ENCODE results near the gene AKAP11.

AKAP11 gene

DNA sequence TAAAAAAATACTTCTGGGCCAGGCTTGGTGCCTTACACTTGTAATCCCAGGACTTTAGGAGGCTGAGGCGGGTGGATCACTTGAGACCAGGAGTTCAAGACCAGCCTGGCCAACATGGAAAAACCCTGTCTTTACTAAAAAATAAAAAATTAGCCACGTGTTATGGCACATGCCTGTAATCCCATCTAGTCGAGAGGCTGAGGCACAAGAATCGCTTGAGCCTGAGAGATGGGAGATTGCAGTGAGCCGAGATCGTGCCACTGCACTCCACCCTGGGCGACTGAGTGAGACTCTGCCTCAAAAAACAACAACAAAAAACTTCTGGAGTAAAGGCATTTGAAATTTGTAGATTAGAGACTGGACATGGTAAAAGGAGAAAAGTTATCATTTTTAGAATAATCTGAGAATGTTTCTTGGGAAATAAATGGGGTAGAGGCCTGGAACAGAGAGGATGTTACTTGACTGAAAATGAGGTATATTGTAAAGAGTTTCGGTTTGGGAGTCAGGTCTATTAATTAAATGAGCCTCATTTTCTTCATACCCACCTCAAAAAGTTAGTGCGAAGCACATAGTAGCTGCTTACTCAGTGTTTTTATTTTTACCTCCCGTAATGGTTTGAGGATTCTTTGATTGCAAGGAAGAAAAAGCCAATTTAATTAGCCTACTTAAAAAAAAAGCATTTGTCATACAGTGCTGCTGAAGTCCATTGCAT is 2.6 kb downstream of the AKAP11 start:
- no peak for DNase-seq (ENCODE audit: low read depth, low spot score)

DNA sequence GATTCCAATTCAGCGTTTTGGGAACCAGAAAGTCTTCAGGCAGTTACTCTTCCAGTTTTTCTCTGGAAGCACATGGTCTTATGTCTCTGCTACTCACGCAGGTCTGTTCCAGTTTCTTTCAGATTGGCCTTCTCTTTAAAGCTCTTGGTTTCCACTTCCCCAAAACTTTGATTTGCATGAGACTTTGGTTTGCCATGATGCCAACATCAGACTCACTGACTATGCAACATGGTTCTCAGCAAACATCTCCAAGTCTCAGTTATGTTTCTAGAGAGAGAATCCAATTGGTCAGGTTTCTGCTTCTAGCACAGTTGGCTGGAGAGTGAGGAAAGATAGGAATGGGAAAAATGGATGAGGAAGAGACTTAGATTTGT is 3.1 kb downstream of the AKAP11 start:
- DNase-seq (ENCODE audit: low read depth, low spot score) = no peak

DNA sequence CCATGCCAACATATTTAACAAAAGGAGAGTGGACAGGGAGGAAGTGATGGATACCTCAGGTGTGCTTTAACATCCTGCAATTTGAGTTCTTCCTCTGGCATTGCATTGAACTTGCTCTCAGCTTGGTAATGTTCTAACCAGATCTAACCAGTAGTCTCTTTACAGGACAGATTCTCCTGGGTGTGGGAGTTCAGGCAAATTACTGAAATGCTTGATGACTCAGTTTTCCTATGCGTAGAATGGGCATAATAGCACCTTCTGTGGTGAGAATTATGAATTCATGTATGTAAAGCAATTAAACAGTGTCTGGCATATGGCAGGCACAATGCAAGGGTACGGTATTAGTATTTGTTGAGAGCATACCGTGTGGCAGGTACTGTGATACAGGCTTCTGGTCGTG is 3.6 kb downstream of the AKAP11 start:
- DNase-seq (ENCODE audit: low read depth, low spot score) = no peak

DNA sequence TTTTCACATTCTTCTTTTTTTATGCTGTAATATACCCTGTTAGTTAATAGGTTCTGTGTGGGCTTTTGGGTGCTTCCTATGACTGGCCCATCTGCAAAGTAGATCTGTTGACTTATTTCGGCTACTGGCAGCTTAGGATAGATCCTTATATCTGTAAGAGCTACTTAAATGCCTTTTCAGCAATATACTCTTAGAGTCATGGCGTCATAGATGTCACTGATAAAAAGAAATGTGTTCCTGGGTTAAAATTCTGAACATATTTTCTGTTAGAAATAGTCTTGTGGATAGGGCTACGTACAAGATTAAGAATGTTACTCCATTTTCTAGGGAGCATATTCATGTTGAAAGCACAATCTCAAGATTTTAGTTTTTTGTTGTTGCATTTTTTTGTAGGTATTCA is 4.7 kb downstream of the AKAP11 start:
- DNase-seq (ENCODE audit: low read depth, low spot score) = no peak

DNA sequence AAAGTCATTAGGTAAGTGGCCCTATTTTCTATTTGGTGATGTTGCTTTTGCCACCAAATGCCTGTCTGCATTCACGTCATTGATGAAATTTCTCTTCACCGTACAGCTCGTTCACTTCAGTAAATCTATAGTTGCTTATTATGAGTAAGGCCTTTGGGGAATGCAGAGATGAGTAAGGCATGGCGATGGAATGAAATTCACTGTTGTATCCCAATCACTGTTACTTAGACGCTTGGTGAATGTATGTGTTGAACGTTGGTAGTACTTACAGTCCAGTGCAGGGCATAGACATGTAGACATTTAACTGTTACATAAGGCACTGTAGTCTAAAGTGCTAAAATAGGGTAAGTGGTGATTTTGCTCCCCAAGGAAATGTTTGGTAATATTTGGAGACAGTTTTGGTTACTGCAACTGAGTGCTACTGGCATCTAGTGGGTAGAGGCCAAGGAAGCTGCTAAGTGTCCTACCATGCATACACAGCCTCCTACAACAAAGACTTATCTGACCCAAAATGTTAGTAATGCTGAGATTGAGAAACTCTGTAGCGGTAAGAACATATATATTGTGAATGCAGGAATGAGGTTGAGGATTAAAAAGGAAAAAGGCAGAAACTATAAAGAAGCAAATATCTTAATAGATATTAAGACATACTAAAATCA is 5.8 kb downstream of the AKAP11 start:
- no peak for DNase-seq (ENCODE audit: low read depth, low spot score)

DNA sequence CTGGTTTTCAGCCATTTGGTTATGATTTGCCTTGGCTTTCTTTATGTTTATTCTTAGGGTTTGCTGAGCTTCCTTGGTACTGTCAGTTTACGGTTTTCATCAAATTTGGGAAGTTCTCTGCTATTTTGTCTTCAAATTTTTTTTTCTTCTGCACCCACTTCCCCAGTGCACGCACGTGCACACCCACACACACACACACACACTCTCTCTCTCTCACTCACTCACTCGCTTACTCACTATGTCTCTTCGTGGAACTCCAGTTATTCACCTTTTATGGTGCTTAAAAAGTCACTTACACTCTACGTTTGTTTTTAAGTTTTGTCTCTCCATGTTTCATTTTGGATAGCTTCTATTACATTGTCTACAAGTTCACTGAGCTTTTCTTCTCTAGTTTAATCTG is 7.1 kb downstream of the AKAP11 start:
- no peak for DNase-seq (ENCODE audit: low read depth, low spot score)

DNA sequence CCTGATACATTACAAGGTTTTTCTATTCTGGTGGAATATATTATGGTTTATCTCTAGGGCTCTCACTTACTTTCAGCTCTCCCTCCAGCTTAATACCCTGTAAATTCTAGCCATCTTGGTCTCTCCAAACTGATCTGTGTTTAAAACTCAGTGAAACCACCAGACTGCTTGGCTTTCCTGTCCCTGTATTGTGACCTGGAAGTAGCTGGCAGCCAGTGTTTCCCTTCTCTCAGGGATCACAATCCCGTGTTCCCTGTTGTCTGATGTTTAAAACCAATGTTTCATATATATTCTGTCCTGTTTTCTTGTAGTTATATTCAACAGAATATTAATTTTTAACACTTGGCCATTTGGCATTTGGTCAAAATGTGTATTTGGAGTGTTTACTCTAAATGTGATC is 8.0 kb downstream of the AKAP11 start:
- DNase-seq (ENCODE audit: low read depth, low spot score) = no peak

DNA sequence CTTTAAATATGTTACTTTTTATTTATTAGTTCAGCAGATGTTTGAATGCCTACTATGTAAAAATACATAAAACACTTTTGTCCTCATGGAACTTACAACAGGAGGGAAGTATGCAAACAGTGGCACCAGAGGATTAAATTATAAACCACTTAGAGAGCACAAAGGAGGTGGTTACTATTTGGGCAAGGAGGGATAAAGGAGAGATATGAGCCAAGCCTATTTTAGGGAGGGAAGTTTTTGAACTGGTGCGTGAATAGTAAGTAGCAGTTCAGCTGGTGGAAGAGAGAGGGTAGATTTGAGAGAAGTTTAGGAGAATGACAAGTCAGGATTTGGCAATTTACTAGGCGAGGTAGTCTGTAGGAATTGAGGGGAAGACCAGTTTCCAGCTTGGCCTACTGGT is 8.6 kb downstream of the AKAP11 start:
- DNase-seq (ENCODE audit: low read depth, low spot score) = no peak

DNA sequence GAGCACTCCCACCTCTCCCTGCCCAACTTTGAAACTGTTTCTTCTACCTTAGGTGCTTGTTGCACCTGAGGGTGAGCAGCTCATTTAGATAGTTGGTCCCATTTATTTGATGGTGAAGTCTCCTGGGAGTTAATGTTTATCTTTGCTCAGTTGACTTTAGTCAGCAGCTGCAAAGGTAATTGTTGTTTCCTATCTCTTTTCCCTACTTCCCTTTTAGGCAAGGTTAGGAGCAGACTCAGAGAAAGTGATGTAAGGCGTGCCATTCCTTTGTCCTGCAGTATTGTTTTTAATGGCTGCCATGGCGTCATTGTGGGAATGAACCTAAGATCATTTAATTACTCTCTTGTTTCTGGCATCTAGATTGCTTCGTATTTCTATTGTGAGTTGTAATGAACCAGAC is 11.6 kb downstream of the AKAP11 start:
- DNase-seq (ENCODE audit: low read depth, low spot score) = no peak

DNA sequence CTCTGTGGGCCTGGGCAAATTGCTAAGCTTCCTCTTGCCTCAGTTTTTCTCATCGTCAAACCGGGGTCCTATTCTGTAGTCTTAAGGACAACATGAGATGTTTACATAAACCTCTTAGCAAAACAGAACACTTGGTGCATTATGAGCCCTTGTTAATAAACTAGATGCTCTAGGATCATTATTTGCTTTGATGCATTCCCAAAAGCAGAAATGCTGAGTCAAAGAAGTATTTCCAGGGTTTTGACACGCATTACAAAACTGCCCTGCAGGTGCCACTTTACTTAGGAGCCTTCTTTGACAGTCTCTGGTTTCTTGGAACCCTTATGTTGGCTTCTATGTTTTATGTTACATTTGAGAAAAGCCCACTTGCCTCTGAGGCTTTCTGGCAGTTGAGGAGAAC is 12.1 kb downstream of the AKAP11 start:
- DNase-seq (ENCODE audit: low read depth, low spot score) = no peak

DNA sequence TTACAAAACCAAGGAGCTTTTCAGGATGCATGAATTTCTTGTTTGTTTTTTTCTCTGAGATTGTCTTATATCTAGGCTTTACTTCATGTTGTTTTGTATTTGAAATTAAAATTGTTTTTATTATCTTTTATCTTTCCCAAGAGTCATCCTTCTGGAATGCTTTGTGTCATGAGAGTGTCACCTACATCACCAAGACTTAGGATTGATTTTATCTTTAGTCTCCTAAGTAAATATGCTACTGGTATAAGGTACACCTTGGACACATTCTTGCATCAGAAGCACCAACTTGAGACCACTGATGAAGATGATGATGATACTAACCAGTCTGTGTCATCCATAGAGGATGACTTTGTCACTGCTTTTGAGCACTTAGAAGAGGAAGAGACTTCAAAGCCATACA is 26.4 kb downstream of the AKAP11 start:
- no peak for DNase-seq (ENCODE audit: low read depth, low spot score)

DNA sequence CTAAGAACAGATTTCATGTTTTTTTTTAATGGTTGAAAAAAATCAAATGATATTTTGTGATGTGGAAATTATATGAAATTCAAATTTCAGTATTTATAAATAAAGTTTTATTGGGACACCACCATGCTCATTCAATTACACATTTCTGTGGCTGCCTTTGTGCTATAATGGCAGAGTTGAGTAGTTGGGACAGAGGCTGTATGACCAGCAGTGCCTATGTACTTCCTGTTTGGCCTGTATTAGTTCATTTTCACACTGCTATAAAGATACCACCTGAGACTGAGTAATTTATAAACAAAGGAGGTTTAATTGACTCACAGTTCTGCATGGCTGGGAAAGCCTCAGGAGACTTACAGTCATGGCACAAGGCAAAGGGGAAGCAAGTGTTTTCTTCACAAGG is 33.6 kb downstream of the AKAP11 start:
- no peak for DNase-seq (ENCODE audit: low read depth, low spot score)

DNA sequence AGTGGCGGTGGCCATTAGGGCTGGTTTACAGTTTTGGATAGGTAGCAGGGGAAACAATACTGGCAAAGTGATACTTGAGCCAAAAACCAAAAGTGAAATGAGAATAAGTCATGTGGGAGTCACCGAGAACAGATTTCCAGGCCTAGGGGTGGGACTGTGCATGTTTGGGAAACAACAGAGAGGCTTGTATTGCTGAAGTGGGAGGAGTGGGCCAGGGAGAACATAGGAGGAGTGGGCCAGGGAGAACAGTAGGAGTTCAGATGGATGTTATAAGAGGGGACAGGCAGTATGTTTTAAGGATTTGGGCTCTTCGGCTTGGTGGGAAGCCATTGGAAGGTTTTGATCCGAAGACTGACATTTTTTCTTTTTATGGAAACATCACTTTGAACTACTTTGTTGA is 35.5 kb downstream of the AKAP11 start:
- DNase-seq (ENCODE audit: low read depth, low spot score) = no peak

DNA sequence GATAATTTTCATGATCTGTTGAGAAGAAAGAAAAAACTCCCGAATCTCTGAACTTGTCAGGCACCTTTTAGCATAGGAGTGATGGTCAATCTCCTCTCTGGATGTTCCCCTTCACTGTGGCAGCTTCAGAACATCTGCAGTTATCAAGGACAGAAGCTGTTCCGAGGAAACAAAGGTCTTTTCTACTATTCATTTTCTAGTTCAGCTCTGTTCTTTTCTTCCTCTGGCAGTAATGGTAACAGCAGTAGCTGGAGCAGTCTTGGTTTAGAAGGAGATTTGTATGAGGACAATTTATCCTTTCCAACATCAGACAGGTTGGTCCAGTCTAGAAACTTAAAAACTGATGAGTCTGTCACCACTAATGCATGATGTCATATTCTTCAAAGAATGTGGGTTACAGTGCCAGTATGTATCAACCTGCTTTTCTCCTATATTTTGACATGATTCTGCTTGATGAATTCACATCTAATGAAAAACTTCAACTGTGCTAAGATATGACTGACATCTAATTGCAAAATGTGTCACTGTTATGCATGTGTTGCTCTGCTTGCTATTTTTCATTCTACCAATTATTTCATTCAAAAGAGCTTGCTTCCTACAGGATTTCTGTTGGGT is 41.0 kb downstream of the AKAP11 start:
- DNase-seq (ENCODE audit: low read depth, low spot score) = no peak

DNA sequence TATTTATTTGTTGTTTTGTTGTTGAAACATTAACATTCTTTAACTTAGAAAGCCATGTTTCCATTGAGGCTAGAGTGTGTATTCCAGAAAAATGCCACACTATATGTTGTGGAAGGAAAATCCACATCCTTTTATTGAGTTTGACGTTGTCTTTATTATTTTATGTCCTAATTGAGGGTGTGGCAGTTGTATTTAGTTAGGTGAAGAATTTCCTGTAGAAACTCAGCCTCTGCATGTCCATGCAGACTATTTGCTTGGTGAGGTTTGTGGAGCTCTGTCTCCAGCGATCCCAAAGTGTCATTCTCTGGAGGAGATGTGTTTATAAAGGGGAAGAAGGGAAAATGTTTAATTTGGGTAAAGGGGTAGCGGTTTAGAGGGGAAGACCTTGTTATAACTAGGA is 46.6 kb downstream of the AKAP11 start:
- no peak for DNase-seq (ENCODE audit: low read depth, low spot score)

DNA sequence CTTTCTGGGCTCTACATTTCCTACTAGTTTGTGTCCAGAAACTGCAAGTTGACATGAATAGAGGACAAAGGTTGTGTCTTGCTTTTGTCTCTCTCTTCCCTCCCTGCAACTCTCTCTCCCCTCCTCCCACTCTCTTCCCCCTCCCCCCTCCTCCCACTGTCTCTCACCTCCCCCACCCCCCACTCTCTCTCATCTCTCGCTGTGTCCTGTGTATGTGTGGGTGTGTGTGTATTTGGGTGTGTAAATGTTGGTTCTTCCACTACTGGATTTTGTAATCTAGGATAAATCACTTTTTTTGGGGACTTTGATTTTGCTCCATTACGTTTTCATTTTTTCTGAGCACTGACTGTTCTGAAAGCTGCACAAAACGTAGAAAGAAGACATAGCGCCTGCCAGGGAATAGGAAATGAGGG is 48.4 kb downstream of the AKAP11 start:
- peak; percentile 20 for DNase-seq (ENCODE audit: low read depth, low spot score)

DNA sequence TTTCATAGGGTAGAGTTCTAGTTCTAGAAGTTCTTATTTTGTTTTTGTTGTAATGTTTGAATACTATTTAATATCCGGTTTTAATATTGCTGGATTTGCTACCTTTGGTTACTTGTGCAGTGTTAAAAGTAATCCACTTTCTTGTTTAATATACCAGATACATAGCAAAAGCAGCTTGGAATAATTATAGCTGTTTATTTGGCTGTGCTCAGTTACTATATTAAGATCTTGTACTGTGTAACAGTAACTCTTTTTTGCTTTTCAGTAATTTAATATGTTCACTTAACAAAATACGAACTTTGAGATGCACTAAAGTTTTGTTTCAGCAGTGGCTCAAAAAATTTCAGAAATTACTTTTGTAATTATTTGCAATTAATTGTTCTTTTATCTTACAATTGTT is 50.9 kb downstream of the AKAP11 start:
- DNase-seq (ENCODE audit: low read depth, low spot score) = no peak

DNA sequence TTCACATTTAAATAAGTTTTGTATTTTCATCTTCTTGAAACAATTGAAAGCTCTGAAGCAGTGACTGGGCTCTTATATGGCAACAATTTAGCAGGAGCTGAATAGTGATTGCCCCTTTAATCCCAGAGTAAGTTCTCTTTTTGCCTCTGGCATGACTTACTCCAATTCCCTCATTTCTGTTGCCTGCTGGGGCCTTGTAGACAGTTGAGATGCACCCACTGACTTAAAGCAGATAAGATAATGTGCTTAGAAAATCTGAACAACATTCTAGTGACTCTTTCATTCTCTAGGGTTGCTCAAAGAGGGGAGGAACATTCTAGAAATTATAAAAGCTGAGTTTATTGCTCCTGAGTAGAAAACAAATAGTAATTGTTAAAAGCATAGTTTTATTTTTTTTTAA is 52.8 kb downstream of the AKAP11 start:
- DNase-seq (ENCODE audit: low read depth, low spot score) = no peak

DNA sequence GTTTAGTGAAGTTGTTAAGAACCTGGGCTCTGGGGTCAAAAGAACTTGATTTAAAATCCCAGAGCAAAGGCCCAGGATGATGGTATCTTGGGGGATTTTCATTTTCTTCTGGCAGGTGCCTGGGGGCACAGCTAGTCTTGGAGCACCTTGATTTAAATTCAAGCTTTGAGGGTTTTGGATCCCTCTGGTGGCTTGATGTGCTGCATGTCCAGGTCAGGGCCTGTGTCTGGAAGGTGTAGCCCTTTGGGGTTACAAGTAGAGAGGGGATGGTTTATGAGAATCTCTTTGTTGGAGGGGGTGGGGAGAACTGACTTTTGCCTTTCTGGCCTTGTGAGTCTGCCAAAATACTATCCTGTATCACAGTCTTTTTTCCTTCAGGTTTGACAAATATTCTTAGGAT is 55.8 kb downstream of the AKAP11 start:
- DNase-seq (ENCODE audit: low read depth, low spot score) = no peak

DNA sequence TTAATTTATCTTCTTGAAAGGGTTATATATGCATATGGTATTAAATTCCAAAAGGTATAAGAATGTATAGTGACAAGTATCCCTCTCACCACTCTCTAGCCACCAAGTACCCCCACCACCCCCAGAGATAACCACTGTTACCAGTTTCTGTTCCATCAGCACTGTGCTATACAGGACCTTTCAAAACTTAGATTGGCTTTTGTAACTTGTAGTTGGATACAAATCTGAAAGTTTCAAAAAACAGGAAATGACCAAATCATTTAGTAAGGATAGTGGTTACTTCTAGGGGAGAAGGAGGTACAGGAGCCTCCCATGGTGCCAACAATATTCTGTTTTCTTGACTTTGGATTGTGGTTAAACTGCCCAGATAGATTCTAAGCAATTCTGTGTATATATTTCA is 56.7 kb downstream of the AKAP11 start:
- no peak for DNase-seq (ENCODE audit: low read depth, low spot score)

DNA sequence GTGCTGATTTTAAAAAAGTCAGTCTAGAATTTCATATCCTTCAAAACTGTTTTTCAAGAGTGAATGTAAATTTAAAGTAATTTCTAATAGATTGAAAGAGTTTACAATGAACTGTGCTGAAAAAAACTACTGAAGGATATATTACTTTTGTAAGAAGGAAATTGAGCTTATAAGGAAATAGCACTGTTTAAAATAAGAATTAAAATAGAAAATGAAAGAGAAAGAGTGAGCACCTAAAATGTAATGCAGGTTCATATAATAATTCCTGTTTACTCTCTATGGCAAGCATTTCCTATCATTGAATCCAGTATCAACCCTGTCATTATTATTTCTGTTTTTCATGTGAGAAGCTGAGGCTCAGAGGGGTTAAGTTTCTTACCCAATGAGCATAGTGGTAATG is 57.3 kb downstream of the AKAP11 start:
- no peak for DNase-seq (ENCODE audit: low read depth, low spot score)

DNA sequence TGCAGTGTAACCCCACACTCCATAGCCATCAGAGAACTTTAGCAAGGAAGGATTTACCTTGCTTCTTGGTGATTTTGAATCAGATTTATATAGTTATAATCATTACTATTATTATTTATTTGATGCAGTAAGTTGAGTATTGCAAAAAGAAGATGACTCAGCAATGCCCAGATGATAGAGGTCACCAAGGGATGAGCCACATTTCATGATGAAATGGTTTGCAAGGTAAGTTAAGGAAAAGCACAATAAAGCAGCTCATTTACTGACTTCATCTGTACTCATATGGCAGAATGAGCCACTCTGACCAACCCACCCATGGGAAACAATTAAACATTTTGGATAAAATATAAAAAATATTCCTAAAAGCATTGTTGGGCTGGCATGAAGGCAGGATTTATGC is 59.1 kb downstream of the AKAP11 start:
- DNase-seq (ENCODE audit: low read depth, low spot score) = no peak

DNA sequence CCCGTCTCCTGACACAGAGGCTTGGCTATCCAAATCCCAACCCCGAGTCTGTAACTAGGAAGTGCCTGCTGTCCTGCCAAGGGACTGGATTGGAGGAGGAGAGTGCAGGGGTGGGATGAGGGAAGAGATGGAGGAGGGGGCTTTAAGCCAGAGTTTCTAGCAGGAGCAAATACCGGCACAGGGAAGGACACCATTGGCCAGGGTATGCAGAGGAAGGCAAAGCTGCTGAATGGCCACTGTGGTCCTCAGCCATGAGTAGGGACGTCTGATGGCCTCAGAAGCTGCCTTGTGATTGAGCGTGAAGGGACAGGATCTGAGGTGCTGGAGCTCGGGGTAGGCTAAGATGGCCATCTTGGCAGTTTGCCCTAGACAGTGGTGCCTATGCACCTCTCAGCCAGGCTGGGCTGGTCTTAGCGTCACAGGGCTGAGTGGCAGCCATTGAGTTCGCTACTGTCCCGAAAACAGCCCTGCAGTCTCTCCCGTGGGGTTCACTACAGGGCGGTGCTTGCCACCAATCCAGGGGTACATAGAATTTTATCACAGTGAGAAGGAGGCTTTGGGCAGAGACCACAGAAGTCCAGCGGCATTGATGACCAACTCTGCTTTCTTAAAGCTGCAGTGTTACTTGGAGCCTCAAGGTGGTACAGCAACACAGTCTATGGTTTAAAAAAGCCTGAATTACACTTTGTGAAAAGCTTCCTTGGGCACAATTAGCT is 61.8 kb downstream of the AKAP11 start:
- peak; percentile 48 for DNase-seq (ENCODE audit: low read depth, low spot score)
